Left lobe of liver (tissue), 2 donors: ENCODE measurements around the gene ERN2. TPM values are rescaled to one million over a fixed set of nuclear protein-coding genes. Genes with fewer than 3 reads are reported as not detected.
"Not testable (repeated sequence)": the region's sequence is repeated elsewhere in the genome, so short reads cannot be mapped to it uniquely, and the experiment has no call there.

Experiments
- ATAC-seq: fragments of 200-7000 bp; cut with Tn5 transposase; one replicate; pipeline ENCODE4 v1.9.1; 2020; ENCODE audit warnings: mild to moderate bottlenecking, moderate library complexity
- DNase-seq: peaks from one replicate; pipeline ENCODE4 v3.0.0-alpha.2; 2020; ENCODE audit warnings: low spot score
- total RNA-seq: library from RNA; stranded (reverse); gene quantifications from one replicate; pipeline ENCODE4 v1.2.1, GENCODE V29; 2021
- donor health status: DM: no; HTN: no; CAD: no; lungs with moderate emphysema.
- donor health status: DM: no; HTN: yes; CAD: no.

Gene ERN2
- total RNA-seq, 1 donor from 2014 or later = 0.05 TPM

- DNase-seq (no peak), ATAC-seq (no peak)
Measured at GRCh38 chr16:23724096-23724784, 11.2 kb upstream of the ERN2 start.

- ATAC-seq, DNase-seq: not testable (repeated sequence)
Measured at GRCh38 chr16:23722613-23723240, 9.7 kb upstream of the ERN2 start.

- DNase-seq (no peak), ATAC-seq (no peak)
Measured at GRCh38 chr16:23716484-23716883, 3.5 kb upstream of the ERN2 start.

GRCh38 chr16:23711785-23712184 lies 1.2 kb downstream of the ERN2 start:
- DNase-seq = no peak

GRCh38 chr16:23710504-23710903 lies 2.5 kb downstream of the ERN2 start:
- DNase-seq = no peak
- no peak for ATAC-seq

More at GRCh38 chr16:23711785-23712184, 1.2 kb downstream of the ERN2 start:
- no peak for ATAC-seq

GRCh38 chr16:23710008-23710407 lies 3.0 kb downstream of the ERN2 start:
- ATAC-seq (no peak), DNase-seq (no peak)

- no peak for ATAC-seq
- DNase-seq = no peak
Measured at GRCh38 chr16:23709536-23709935, 3.5 kb downstream of the ERN2 start.

GRCh38 chr16:23706439-23706838 lies 6.6 kb downstream of the ERN2 start:
- DNase-seq (no peak), ATAC-seq (no peak)

- no peak for ATAC-seq
- no peak for DNase-seq
Measured at GRCh38 chr16:23705517-23705902, 7.5 kb downstream of the ERN2 start.

- no peak for DNase-seq
- no peak for ATAC-seq
Measured at GRCh38 chr16:23704772-23705516, 8.1 kb downstream of the ERN2 start.

- DNase-seq (no peak), ATAC-seq (no peak)
Measured at GRCh38 chr16:23702951-23703350, 10.1 kb downstream of the ERN2 start.

GRCh38 chr16:23701045-23701444 lies 12.0 kb downstream of the ERN2 start:
- ATAC-seq = no peak

GRCh38 chr16:23700509-23700908 lies 12.5 kb downstream of the ERN2 start:
- no peak for ATAC-seq

More at GRCh38 chr16:23701045-23701444, 12.0 kb downstream of the ERN2 start:
- DNase-seq = no peak

GRCh38 chr16:23700093-23700492 lies 12.9 kb downstream of the ERN2 start:
- ATAC-seq (no peak), DNase-seq (no peak)

More at GRCh38 chr16:23700509-23700908, 12.5 kb downstream of the ERN2 start:
- no peak for DNase-seq

- ATAC-seq = no peak
- DNase-seq = no peak
Measured at GRCh38 chr16:23699100-23699499, 13.9 kb downstream of the ERN2 start.

- ATAC-seq (no peak), DNase-seq (no peak)
Measured at GRCh38 chr16:23695756-23696155, 17.3 kb downstream of the ERN2 start.

GRCh38 chr16:23694644-23695373 lies 18.2 kb downstream of the ERN2 start:
- ATAC-seq (peak; percentile 24), DNase-seq (no peak)

- ATAC-seq = no peak
- DNase-seq = no peak
Measured at GRCh38 chr16:23694265-23694643, 18.8 kb downstream of the ERN2 start.

- no peak for DNase-seq
- no peak for ATAC-seq
Measured at GRCh38 chr16:23692190-23692837, 20.7 kb downstream of the ERN2 start.

- ATAC-seq (peak; percentile 36), DNase-seq (no peak)
Measured at GRCh38 chr16:23691483-23692189, 21.4 kb downstream of the ERN2 start.
